Adipocyte (in vitro differentiated cells): ENCODE data around the gene SLC24A3.
"Not testable (repeated sequence)": the region's sequence is repeated elsewhere in the genome, so short reads cannot be mapped to it uniquely, and the experiment has no call there.

Experiments used
- DNase-seq: peaks from one replicate; pipeline ENCODE4 v3.0.0-alpha.2; 2015; ENCODE audit warnings: low read depth
- H3K27me3 ChIP-seq: replicated peaks from 2 replicates; pipeline ENCODE4 v1.7.0; 2013; ENCODE audit warnings: mild to moderate bottlenecking, low read length, moderate library complexity; ENCODE audit not compliant: control insufficient read depth, insufficient read depth
- H3K36me3 ChIP-seq: 2 replicates; pipeline ENCODE4 v1.7.0; 2013; ENCODE audit warnings: low read length, mild to moderate bottlenecking, moderate library complexity; ENCODE audit not compliant: control insufficient read depth, insufficient read depth, severe bottlenecking
- H3K4me1 ChIP-seq: 2 replicates; pipeline ENCODE4 v1.7.0; 2013; ENCODE audit warnings: mild to moderate bottlenecking, low read length, moderate library complexity; ENCODE audit not compliant: control insufficient read depth, insufficient read depth
- H3K4me3 ChIP-seq: 2 replicates; pipeline ENCODE4 v1.7.0; 2013; ENCODE audit warnings: mild to moderate bottlenecking, low read length, moderate library complexity
- H3K9ac ChIP-seq: 2 replicates; pipeline ENCODE4 v1.7.0; 2013; ENCODE audit warnings: mild to moderate bottlenecking, low read length, moderate library complexity
- H3K9me3 ChIP-seq: 2 replicates; pipeline ENCODE4 v1.7.0; 2013; ENCODE audit warnings: mild to moderate bottlenecking, low read length, moderate library complexity; ENCODE audit not compliant: control insufficient read depth

Gene SLC24A3

DNA sequence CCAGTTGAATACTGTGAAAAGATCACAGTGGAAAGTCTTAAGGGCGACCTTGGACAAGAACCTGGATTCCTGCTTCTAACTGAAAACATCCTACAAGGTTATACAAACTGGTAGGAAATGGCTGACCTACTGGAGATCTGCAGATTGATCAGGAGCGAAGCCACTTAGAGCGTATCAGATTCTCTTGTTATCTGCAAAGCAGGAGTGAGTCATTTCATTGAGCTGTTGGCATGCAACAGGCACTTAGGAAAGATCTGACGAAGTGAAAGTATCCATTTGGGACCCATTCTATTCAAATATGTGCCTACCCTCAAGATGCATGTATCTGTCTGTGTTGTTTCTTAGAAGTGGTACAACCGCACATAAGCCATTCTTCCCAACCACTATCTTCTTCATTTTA, 414.5 kb downstream of the SLC24A3 start:
- Histone ChIP-seq H3K9ac (no peak overlapping the region), H3K4me3 (no peak overlapping the region), H3K27me3 (no peaks in the 10 kb centered on the region), H3K36me3 (no peaks in the 10 kb centered on the region), H3K9me3 (no peaks in the 10 kb centered on the region), H3K4me1 (no peaks in the 10 kb centered on the region)
- peak; percentile 3 for DNase-seq

DNA sequence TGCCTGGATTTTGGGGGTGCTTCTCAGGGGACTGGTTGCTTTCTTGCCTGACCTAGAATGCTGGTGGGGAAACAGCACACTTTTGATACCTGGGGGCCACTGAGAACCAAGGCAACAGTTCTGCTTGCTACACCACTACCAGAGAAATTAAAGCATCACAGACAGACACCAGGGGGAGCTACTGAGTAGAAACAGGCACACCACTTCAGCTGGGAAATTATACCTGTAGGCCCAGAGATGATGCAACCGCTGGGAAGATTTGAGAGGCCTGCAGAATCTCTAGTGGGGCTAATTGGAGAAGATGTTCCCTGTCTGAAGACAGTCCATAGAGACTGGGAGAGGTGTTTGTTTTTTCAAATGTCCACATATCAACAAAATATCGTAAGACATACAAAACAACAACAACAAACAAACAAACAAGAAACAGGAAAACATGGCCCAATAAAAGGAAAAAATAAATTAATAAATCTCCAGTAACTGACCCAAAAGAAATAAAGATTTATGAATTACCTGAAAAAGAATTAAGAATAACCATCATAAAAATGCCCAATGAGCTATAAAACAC, 416.2 kb downstream of the SLC24A3 start:
- Histone ChIP-seq H3K27me3 (no peaks in the 10 kb centered on the region), H3K9ac (no peak overlapping the region)

DNA sequence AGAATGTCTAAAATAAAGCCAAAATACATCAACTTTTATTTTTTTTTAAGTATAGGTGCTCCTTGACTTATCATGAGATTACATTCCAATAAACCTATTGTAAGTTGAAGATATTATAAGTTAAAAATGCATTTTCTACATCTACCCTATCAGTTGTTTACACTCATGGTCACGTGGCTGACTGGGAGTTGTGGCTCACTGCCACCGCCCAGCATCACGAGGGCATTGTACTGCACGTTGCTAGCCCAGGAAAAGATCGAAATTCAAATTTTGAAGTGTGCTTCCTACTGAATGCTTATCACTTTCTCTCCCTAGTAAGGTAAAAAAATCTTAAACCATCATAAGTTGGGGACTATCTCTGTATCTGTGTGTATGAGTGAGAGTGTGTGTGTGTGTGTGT, 419.0 kb downstream of the SLC24A3 start:
- no peak overlapping the region for H3K4me3 ChIP-seq

More for the DNA sequence above, 416.2 kb downstream of the SLC24A3 start:
- Histone ChIP-seq H3K36me3 (no peaks in the 10 kb centered on the region), H3K9me3 (no peaks in the 10 kb centered on the region), H3K4me1 (no peaks in the 10 kb centered on the region), H3K4me3 (no peak overlapping the region)
- peak; percentile 61 for DNase-seq

DNA sequence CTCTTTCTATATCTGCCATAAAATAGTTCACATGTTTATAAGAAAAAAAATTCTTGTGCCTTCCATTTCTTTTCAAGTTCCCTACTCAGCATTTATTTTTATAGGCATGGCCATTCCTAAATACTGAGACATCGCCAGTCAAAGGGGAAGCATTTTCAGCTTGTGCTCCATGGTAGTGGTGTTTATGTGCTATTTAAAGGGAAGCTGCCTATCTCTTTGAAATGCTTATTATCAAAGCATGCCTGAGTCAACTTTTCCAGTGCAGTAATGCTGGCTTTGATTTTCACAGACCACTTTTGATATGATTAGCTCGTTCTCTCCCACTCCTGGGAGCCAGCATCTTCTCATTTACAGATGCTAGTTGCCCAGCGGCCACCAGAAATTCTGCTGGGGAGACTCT, 421.5 kb downstream of the SLC24A3 start:
- no peaks in the 10 kb centered on the region for H3K4me1 ChIP-seq
- no peak overlapping the region for H3K9ac ChIP-seq
- H3K27me3 ChIP-seq: no peaks in the 10 kb centered on the region
- peak; percentile 37 for DNase-seq
- no peaks in the 10 kb centered on the region for H3K36me3 ChIP-seq
- H3K9me3 ChIP-seq: no peaks in the 10 kb centered on the region
- H3K4me3 ChIP-seq: no peak overlapping the region

More for the DNA sequence above, 419.0 kb downstream of the SLC24A3 start:
- no peaks in the 10 kb centered on the region for H3K9me3 ChIP-seq
- no peak overlapping the region for H3K9ac ChIP-seq
- no peaks in the 10 kb centered on the region for H3K4me1 ChIP-seq
- H3K27me3 ChIP-seq: no peaks in the 10 kb centered on the region
- no peak for DNase-seq
- no peaks in the 10 kb centered on the region for H3K36me3 ChIP-seq

DNA sequence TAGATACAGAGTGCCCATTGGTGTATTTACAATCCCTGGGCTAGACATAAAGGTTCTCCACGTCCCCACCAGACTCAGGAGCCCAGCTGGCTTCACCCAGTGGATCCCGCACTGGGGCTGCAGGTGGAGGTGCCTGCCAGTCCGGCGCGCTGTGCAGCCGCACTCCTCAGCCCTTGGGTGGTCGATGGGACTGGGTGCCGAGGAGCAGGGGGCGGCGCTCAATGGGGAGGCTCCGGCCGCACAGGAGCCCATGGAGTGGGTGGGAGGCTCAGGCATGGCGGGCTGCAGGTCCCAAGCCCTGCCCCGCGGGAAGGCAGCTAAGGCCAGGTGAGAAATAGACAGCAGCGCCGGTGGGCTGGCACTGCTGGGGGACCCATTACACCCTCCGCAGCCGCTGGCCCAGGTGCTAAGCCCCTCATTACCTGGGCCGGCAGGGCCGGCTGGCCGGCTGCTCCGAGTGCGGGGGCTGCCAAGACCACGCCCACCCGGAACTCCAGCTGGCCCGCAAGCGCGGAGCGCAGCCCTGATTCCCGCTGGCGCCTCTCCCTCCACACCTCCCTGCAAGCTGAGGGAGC, 427.1 kb downstream of the SLC24A3 start:
- not testable (repeated sequence) for DNase-seq, H3K27me3 ChIP-seq, H3K9ac ChIP-seq, H3K4me1 ChIP-seq, H3K4me3 ChIP-seq, H3K9me3 ChIP-seq, H3K36me3 ChIP-seq

DNA sequence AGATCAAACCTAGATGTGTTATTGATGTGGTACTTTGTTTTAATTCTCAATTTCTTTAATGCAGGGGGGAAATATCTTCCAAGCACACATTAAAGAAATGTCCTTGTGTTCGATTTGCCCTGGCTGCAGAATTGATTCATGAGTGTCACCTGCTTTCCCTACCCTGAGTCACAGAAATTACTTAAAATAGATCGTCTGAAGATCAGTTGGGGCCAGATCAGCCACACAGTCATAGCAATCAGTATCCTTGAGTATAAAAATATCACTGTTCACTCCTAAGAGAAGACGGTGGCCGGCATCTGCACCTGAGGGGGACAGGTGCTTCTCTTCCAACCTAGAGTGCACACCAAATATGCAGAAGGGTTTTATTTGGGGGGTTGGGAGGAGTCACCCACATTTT, 430.4 kb downstream of the SLC24A3 start:
- Histone ChIP-seq H3K9me3 (no peaks in the 10 kb centered on the region), H3K4me3 (no peak overlapping the region), H3K9ac (no peak overlapping the region), H3K27me3 (peaks cover 7% of the 10 kb centered on the region), H3K36me3 (no peaks in the 10 kb centered on the region), H3K4me1 (no peaks in the 10 kb centered on the region)
- no peak for DNase-seq

DNA sequence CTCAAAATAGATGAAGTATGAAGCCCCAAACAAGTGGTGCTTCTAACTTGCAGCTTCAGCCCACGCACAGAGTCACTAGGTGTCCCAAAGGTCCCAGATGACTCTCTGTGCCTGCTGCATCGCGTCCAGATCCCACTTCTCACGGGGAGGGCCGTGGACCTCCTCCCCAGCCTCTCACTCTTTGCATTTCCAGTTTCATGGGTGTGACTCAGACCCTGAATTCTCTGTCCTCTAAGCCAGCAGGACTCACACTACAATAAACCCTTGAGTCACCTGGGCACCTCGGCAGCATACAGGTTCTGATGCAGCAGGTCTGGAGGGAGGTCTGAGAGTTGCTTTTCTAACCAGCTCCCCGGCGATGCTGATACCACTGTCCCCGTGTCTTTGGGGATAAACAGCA, 431.6 kb downstream of the SLC24A3 start:
- peaks cover 7% of the 10 kb centered on the region for H3K27me3 ChIP-seq

DNA sequence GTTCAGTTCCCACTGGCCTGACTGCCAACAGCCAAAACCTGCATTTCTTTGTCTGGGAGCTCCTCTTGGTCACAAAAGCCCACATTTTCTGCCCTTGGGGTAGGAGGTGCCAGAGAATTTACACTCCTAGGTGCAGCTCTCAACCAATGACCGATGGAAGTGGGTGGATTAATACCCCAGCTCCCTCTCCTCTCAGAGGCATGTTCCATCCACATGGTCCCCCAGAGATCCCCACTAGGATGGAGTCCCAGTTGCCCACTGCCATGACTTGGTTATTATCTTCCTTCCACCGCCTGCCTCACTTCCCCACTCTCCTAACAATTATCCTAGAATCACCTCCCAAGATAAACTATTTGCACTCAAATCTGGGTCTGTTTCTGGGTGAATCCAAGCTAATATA, 434.5 kb downstream of the SLC24A3 start:
- DNase-seq: no peak
- no peaks in the 10 kb centered on the region for H3K4me1 ChIP-seq

More for the DNA sequence above, 431.6 kb downstream of the SLC24A3 start:
- Histone ChIP-seq H3K36me3 (no peaks in the 10 kb centered on the region), H3K9me3 (no peaks in the 10 kb centered on the region), H3K4me1 (no peaks in the 10 kb centered on the region), H3K4me3 (no peak overlapping the region), H3K9ac (no peak overlapping the region)
- no peak for DNase-seq

DNA sequence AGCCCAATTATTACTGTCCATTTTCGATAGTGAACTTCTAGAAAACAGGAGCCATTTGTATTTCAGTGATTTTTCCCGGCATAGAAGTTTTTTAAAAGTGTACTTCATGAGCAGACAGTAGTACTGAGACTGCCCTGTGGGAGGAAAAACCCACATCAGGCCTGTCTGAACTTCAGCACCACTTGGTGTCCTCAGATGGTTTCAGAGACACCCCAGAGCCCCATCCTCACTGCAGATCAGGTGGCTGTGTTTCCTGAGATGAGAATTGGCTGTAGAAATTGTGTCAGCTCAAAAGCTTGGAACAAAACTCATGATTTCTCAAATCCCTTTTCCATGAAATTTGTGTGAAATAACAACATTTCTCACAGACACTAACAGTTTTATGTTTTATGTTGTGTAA, 435.6 kb downstream of the SLC24A3 start:
- H3K4me3 ChIP-seq: no peak overlapping the region
- DNase-seq: no peak
- H3K9me3 ChIP-seq: no peaks in the 10 kb centered on the region
- H3K36me3 ChIP-seq: no peaks in the 10 kb centered on the region
- H3K9ac ChIP-seq: no peak overlapping the region
- H3K27me3 ChIP-seq: peaks cover 7% of the 10 kb centered on the region
- H3K4me1 ChIP-seq: no peaks in the 10 kb centered on the region

More for the DNA sequence above, 434.5 kb downstream of the SLC24A3 start:
- H3K9ac ChIP-seq: no peak overlapping the region
- H3K9me3 ChIP-seq: no peaks in the 10 kb centered on the region
- peaks cover 7% of the 10 kb centered on the region for H3K27me3 ChIP-seq
- no peaks in the 10 kb centered on the region for H3K36me3 ChIP-seq
- H3K4me3 ChIP-seq: no peak overlapping the region

DNA sequence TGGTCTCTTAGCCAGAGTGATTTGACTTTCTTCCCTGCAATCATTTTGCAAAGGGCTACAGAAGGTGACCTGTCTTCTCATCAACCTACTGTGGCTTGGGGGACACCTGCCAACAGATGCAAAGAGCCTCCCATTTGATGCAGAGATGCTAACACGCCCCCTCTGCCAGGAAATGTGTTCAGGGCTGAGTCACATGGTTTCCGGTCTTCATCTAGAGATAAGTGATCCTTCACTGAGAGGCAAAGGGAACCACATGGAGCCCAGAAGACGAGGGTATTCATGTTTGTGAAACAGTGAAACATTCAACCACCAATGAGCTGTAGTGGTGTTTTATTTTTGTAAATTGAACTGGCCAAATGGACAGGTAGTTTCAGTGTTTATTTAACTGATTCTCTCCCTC, 436.6 kb downstream of the SLC24A3 start:
- Histone ChIP-seq H3K4me1 (no peaks in the 10 kb centered on the region), H3K9me3 (no peaks in the 10 kb centered on the region), H3K36me3 (no peaks in the 10 kb centered on the region), H3K27me3 (peaks cover 7% of the 10 kb centered on the region), H3K4me3 (no peak overlapping the region), H3K9ac (no peak overlapping the region)
- DNase-seq: no peak

DNA sequence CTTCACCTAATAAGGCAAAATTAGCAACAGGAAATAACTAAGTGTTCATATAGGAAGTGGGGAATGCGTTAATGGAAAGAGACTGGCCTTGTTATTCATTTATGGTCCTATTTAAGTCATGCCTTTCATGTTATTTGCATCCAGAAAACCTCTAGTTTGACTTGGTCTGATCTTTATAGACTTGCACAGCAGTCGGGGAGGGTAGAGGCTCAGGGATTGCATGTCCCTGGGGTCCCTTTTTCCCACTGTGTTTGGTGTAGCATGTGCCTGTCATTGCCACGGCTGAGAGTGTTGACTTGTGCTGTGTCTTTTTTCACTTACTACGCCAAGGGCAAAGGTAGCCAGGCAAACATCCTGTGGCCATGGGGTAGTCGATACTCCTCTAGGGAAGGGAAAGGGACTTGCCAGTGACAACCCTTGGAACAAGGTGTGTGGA, 440.2 kb downstream of the SLC24A3 start:
- Histone ChIP-seq H3K9ac (no peak overlapping the region), H3K4me1 (no peaks in the 10 kb centered on the region), H3K27me3 (peaks cover 19% of the 10 kb centered on the region), H3K36me3 (no peaks in the 10 kb centered on the region), H3K4me3 (no peak overlapping the region), H3K9me3 (no peaks in the 10 kb centered on the region)
- no peak for DNase-seq

DNA sequence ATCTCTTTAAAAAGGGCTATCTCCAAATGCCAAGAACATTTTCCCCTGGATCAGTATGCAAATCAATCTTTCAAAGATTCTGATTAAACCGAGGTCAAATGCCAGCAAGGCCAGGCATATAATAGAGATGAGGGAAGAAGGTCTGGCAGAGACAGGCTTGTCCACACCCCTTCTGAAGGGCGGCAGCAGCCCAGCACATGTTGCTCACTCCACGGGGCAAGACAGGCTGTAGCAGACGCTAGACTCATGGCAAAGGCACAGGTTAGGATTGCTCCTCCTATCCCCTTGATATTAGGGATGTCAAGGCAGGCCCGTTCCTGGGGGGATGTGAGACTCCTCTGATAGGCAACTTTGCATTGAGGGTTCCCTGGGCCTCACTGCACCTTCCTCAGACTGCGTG, 440.9 kb downstream of the SLC24A3 start:
- Histone ChIP-seq H3K9me3 (no peaks in the 10 kb centered on the region), H3K4me1 (no peaks in the 10 kb centered on the region), H3K4me3 (no peak overlapping the region), H3K36me3 (no peaks in the 10 kb centered on the region), H3K27me3 (peaks cover 24% of the 10 kb centered on the region), H3K9ac (no peak overlapping the region)
- no peak for DNase-seq
